Natural killer cell (primary cell): ENCODE measurements around the gene BNC2. TPM values are rescaled to one million over a fixed set of nuclear protein-coding genes. Genes with fewer than 3 reads are reported as not detected.
A peak's percentile ranks its signal among the peaks of the same experiment; 100 is the strongest.
"Not testable (repeated sequence)": the region's sequence is repeated elsewhere in the genome, so short reads cannot be mapped to it uniquely, and the experiment has no call there.

Source experiments
- ATAC-seq, 3 donors: fragments of 150-1000 bp in 2 of 3; fragments of 200-7000 bp in 1 of 3; cut with Tn5 transposase; 1 replicate in 1 of 3; 2 replicates in 2 of 3; pipeline ENCODE4 v1.10.0; 2021; ENCODE audit warnings: mild to moderate bottlenecking in 2 of 3, moderate library complexity in 2 of 3
- DNase-seq, 2 donors: peaks; one replicate each; pipeline versions ENCODE4 v3.0.0 to v3.0.0-alpha.2; 2013 to 2021; ENCODE audit warnings: mixed read lengths in 1 of 2
- H3K27ac ChIP-seq: one replicate; pipeline ENCODE4 v1.5.1; 2013; ENCODE audit warnings: mild to moderate bottlenecking, low read length
- H3K27me3 ChIP-seq: one replicate; pipeline ENCODE4 v1.6.1; 2013; ENCODE audit warnings: low read length; ENCODE audit not compliant: control insufficient read depth, insufficient read depth
- H3K36me3 ChIP-seq: one replicate; pipeline ENCODE4 v1.6.1; 2013; ENCODE audit warnings: low read length; ENCODE audit not compliant: control insufficient read depth, insufficient read depth
- H3K4me1 ChIP-seq: one replicate; pipeline ENCODE4 v1.6.1; 2013; ENCODE audit warnings: low read length; ENCODE audit not compliant: control insufficient read depth, insufficient read depth
- H3K4me3 ChIP-seq: one replicate; pipeline ENCODE4 v1.5.1; 2013; ENCODE audit warnings: low read length
- H3K9me3 ChIP-seq: one replicate; pipeline ENCODE4 v1.6.1; 2013; ENCODE audit warnings: low read length; ENCODE audit not compliant: control insufficient read depth, insufficient read depth
- H3K27ac Mint-ChIP-seq, 2 donors: one replicate each; pipeline ENCODE4 v1.8.0; 2022; ENCODE audit warnings: mild to moderate bottlenecking in 2 of 2, mixed read lengths in 2 of 2, moderate library complexity in 1 of 2
- H3K27me3 Mint-ChIP-seq, 2 donors: one replicate each; pipeline ENCODE4 v1.8.0; 2022; ENCODE audit warnings: low read depth in 2 of 2, mixed read lengths in 2 of 2
- H3K36me3 Mint-ChIP-seq: one replicate; pipeline ENCODE4 v1.8.0; 2022; ENCODE audit warnings: mixed read lengths
- H3K4me1 Mint-ChIP-seq, 2 donors: one replicate each; pipeline ENCODE4 v1.8.0; 2022; ENCODE audit warnings: mixed read lengths in 2 of 2
- H3K4me3 Mint-ChIP-seq: one replicate; pipeline ENCODE4 v1.8.0; 2022; ENCODE audit warnings: mild to moderate bottlenecking, moderate library complexity, mixed read lengths
- H3K9me3 Mint-ChIP-seq, 2 donors: one replicate each; pipeline ENCODE4 v1.8.0; 2022; ENCODE audit warnings: mixed read lengths in 2 of 2
- CTCF ChIP-seq: fragments of 200-600 bp; IDR thresholded peaks from one replicate; pipeline ENCODE4 v1.8.0; 2022; ENCODE audit warnings: antibody characterized with exemption
- WGBS: methylation state at CpG from one replicate; pipeline ENCODE4 v1.1.7; 2013; ENCODE audit warnings: missing lambda C conversion rate; ENCODE audit not compliant: insufficient coverage; 5-methylcytosine and 5-hydroxymethylcytosine counted together
- intact Hi-C: fragments of 100-400 bp; cut with micrococcal nuclease; formaldehyde crosslinking; loops from one replicate; pipeline ENCODE4 v1.14.2; 2022
- total RNA-seq, 4 donors: library from RNA; stranded (reverse); fragments of 120-200 nt in 1 of 4; gene quantifications; one replicate each; pipeline versions ENCODE4 v1.2.3 to v1.2.4, GENCODE V29; 2013 to 2022

BNC2 gene
- total RNA-seq, 3 donors from 2014 or later (not counting 1 experiment from before 2014, with no cell fraction given), result 36.9 to 84.2 (median 66.5) TPM

GRCh38 chr9:16540743-16541613, 329.5 kb downstream of the BNC2 start:
- H3K27me3 Mint-ChIP-seq, result no peaks in the 10 kb centered on the region
- H3K4me3 ChIP-seq, result no peak overlapping the region
- TF ChIP-seq CTCF, result no peak
- H3K36me3 Mint-ChIP-seq, result no peaks in the 10 kb centered on the region
- H3K27me3 ChIP-seq, result no peaks in the 10 kb centered on the region
- peaks cover 36 to 48% of the 10 kb centered on the region in 2 donors for H3K4me1 Mint-ChIP-seq
- no peak for DNase-seq
- H3K27ac ChIP-seq, result no peak overlapping the region
- H3K27ac Mint-ChIP-seq, result peak overlapping the region; percentile 70 to 84
- intact Hi-C loops, result no loop called here
- ATAC-seq, result no peak
- H3K9me3 ChIP-seq, result no peaks in the 10 kb centered on the region
- H3K4me1 ChIP-seq, result no peaks in the 10 kb centered on the region
- peak overlapping the region; percentile 6 for H3K4me3 Mint-ChIP-seq
- WGBS, result 81% methylated on average over 7 of the region's 7 CpGs
- no peaks in the 10 kb centered on the region for H3K36me3 ChIP-seq
- no peaks in the 10 kb centered on the region for H3K9me3 Mint-ChIP-seq

DNA sequence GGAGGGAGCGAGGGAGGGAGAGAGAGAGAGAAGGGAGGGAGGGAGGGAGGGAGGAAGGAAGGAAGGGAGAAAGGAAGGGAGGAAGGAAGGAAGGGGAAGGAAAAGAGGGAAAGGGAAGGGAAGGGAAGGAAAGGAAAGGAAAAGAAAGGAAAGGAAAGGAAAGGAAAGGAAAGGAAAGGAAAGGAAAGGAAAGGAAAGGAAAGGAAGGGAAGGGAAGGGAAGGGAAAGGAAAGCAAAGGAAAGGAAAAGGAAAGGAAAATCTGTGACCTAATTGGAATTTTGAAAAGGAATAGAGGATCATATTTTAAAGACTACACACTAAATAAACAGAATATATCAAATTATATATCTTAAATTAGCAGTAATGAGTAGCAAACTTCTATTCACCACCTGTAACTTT, 330.8 kb downstream of the BNC2 start:
- DNase-seq, H3K27me3 ChIP-seq, H3K9me3 ChIP-seq, H3K27ac Mint-ChIP-seq, H3K9me3 Mint-ChIP-seq, ATAC-seq, H3K36me3 ChIP-seq, H3K36me3 Mint-ChIP-seq, intact Hi-C loops, H3K4me3 Mint-ChIP-seq, H3K4me1 ChIP-seq, H3K27me3 Mint-ChIP-seq, H3K27ac ChIP-seq, H3K4me3 ChIP-seq: not testable (repeated sequence)
- 100% methylated on average over 1 of the region's 1 CpG for WGBS
- H3K4me1 Mint-ChIP-seq, result peaks cover 32 to 48% of the 10 kb centered on the region in 2 donors

DNA sequence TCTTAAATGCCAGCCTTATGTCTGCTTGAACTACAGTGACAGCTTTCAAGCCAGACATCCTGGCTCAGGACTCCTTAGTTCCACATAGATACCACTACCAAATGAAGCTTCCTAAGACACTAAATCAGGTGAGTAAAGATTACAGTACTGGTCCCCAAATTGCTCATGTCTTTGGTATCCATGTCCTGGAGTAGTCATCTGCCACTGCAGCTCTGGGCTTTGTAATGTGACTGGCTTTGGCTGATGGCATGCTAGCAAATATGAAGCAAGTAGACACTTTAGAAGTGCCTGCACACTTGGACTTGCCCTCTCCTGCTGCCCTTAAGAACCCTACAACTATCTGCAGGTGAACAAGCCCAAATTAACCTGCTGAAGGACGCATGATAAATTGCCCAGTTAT, 334.9 kb downstream of the BNC2 start:
- Histone ChIP-seq H3K4me3 (no peak overlapping the region), H3K9me3 (no peaks in the 10 kb centered on the region), H3K36me3 (no peaks in the 10 kb centered on the region), H3K4me1 (no peaks in the 10 kb centered on the region), H3K27me3 (no peaks in the 10 kb centered on the region), H3K27ac (no peak overlapping the region)
- intact Hi-C loops, result no loop called here
- peaks cover 2% of the 10 kb centered on the region for H3K36me3 Mint-ChIP-seq
- DNase-seq (no peak), ATAC-seq (no peak)
- no peaks in the 10 kb centered on the region for H3K9me3 Mint-ChIP-seq
- no peak overlapping the region for H3K27ac Mint-ChIP-seq
- no peaks in the 10 kb centered on the region for H3K27me3 Mint-ChIP-seq
- no peak for TF ChIP-seq CTCF
- H3K4me3 Mint-ChIP-seq, result no peak overlapping the region
- 95% methylated on average over 1 of the region's 1 CpG for WGBS
- peaks cover 6 to 17% of the 10 kb centered on the region in 2 donors for H3K4me1 Mint-ChIP-seq

DNA sequence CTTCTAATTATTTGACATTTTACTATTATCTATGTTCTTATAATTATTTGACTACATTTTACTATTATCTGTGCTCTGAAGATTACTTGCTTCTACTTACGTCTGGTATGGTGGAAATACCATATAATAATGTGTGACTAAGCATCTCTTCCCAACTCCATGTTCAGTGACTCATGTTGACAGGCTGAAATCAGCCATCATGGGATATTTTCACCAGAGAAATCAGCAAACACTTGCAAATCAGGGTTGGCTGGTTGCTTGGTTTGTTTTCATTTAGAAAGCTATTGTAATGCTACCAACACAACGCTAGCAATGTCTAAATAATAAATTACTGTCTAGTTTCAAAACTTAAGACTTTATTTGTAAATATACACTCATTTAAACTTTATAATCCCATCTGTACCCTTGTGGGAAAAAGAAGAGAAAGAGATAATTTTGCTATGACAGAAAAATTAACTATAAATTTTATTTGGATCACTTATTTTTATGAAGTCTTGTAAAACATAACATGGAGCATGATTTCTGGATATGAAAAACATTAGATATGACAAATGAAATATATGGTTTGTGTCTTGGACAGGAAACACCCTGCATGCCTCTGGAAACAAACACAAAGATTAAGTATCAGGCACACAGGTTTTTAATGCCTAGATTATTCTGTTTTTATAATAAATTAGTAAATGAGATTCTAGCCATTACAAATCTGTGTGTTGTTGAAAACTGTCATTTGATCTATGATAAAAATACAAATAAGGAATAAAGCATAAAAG, 337.6 kb downstream of the BNC2 start:
- Mint-ChIP-seq H3K36me3 (peaks cover 5% of the 10 kb centered on the region), H3K4me3 (no peak overlapping the region), H3K4me1 (peaks cover 6 to 11% of the 10 kb centered on the region in 2 donors), H3K9me3 (no peaks in the 10 kb centered on the region), H3K27me3 (no peaks in the 10 kb centered on the region), H3K27ac (no peak overlapping the region)
- DNase-seq (no peak), ATAC-seq (no peak)
- Histone ChIP-seq H3K9me3 (no peaks in the 10 kb centered on the region), H3K27me3 (no peaks in the 10 kb centered on the region), H3K36me3 (no peaks in the 10 kb centered on the region), H3K4me3 (no peak overlapping the region), H3K27ac (no peak overlapping the region), H3K4me1 (no peaks in the 10 kb centered on the region)
- no CpG with 5 or more reads among the region's 2 CpGs for WGBS
- no peak for TF ChIP-seq CTCF
- intact Hi-C loops, result no loop called here
